HEK293 (cell line): Measurements from ENCODE around the gene UCP3.

ENCODE experiments used
- CTCF ChIA-PET: fragments of 350-600 bp; formaldehyde crosslinking; extraction: SDS; loops from one replicate; lab custom pipeline; 2021; ENCODE audit warnings: antibody characterized with exemption; lab: Yijun Ruan, JAX
- POLR2A ChIA-PET: fragments of 300-600 bp; formaldehyde crosslinking; extraction: SDS; loops from one replicate; lab custom pipeline; 2020; ENCODE audit warnings: antibody characterized with exemption, inconsistent platforms; lab: Yijun Ruan, JAX
- H3K27ac ChIP-seq: fragments of 200-500 bp; sonication (Bioruptor generic); 2 replicates; pipeline ENCODE4 v1.5.1; 2014; ENCODE audit warnings: low read depth, low read length, control low read depth, inconsistent platforms; ENCODE audit errors: extremely low read depth
- H3K36me3 ChIP-seq, 2 experiments: fragments of 200-500 bp in 1 of 2; sonication (Bioruptor generic) in 1 of 2; 1 replicate in 1 of 2; 2 replicates in 1 of 2; pipeline ENCODE4 v1.5.1; 2014 to 2017; ENCODE audit warnings: inconsistent platforms in 2 of 2, low read length in 2 of 2; ENCODE audit not compliant: control insufficient read depth in 2 of 2, insufficient read depth in 1 of 2
- H3K4me1 ChIP-seq: fragments of 200-500 bp; sonication (Bioruptor generic); 2 replicates; pipeline ENCODE4 v1.5.1; 2014; ENCODE audit warnings: mild to moderate bottlenecking, low read length, inconsistent platforms; ENCODE audit not compliant: control insufficient read depth, insufficient read depth
- H3K4me3 ChIP-seq: 2 replicates; pipeline ENCODE4 v1.5.1; 2011; ENCODE audit warnings: low read depth, mild to moderate bottlenecking, control low read depth, low read length, moderate library complexity
- H3K9me3 ChIP-seq: fragments of 200-500 bp; sonication (Bioruptor generic); 2 replicates; pipeline ENCODE4 v1.5.1; 2014; ENCODE audit warnings: low read depth, low read length, inconsistent platforms; ENCODE audit not compliant: control insufficient read depth, insufficient read depth
- GLI2 ChIP-seq: fragments of 450-650 bp; formaldehyde crosslinking; IDR thresholded peaks from 2 replicates; pipeline ENCODE4; 2017; ENCODE audit warnings: missing biosample characterization, missing genetic modification characterization, low read depth, borderline replicate concordance
- GLIS2 ChIP-seq: fragments of 450-650 bp; formaldehyde crosslinking; IDR thresholded peaks from 2 replicates; pipeline ENCODE4 v1.5.1; 2016; ENCODE audit warnings: missing biosample characterization, missing genetic modification characterization
- KLF9 ChIP-seq: fragments of 450-650 bp; formaldehyde crosslinking; IDR thresholded peaks from 2 replicates; pipeline ENCODE4 v1.5.1; 2016; ENCODE audit warnings: missing biosample characterization, missing genetic modification characterization, low read depth
- MEIS1 ChIP-seq: sonication (generic); formaldehyde crosslinking; IDR thresholded peaks from 2 replicates; pipeline ENCODE4 v1.8.1; 2022; ENCODE audit warnings: missing genetic modification reagents, mild to moderate bottlenecking, borderline replicate concordance
- MYNN ChIP-seq: fragments of 450-650 bp; formaldehyde crosslinking; IDR thresholded peaks from 2 replicates; pipeline ENCODE4 v1.5.1; 2016; ENCODE audit warnings: missing biosample characterization, missing genetic modification characterization, borderline replicate concordance
- MZF1 ChIP-seq: fragments of 450-650 bp; formaldehyde crosslinking; IDR thresholded peaks from 2 replicates; pipeline ENCODE4 v1.5.1; 2017; ENCODE audit warnings: missing biosample characterization, missing genetic modification characterization, borderline replicate concordance
- OVOL3 ChIP-seq: fragments of 450-650 bp; formaldehyde crosslinking; IDR thresholded peaks from 2 replicates; pipeline ENCODE4 v1.5.1; 2016; ENCODE audit warnings: missing biosample characterization, missing genetic modification characterization
- TSHZ1 ChIP-seq: fragments of 450-650 bp; formaldehyde crosslinking; IDR thresholded peaks from 2 replicates; pipeline ENCODE4 v1.5.1; 2016; ENCODE audit warnings: missing biosample characterization, missing genetic modification characterization, borderline replicate concordance
- ZBTB17 ChIP-seq: fragments of 450-650 bp; formaldehyde crosslinking; IDR thresholded peaks from 2 replicates; pipeline ENCODE4 v1.5.1; 2016; ENCODE audit warnings: missing biosample characterization, missing genetic modification characterization
- ZFP37 ChIP-seq: fragments of 450-650 bp; formaldehyde crosslinking; IDR thresholded peaks from 2 replicates; pipeline ENCODE4 v1.5.1; 2016; ENCODE audit warnings: missing biosample characterization, missing genetic modification characterization
- ZNF138 ChIP-seq: fragments of 450-650 bp; formaldehyde crosslinking; IDR thresholded peaks from 2 replicates; pipeline ENCODE4 v1.5.1; 2016; ENCODE audit warnings: missing biosample characterization, missing genetic modification characterization, borderline replicate concordance
- ZNF202 ChIP-seq: fragments of 450-650 bp; formaldehyde crosslinking; IDR thresholded peaks from 2 replicates; pipeline ENCODE4 v1.5.1; 2016; ENCODE audit warnings: missing biosample characterization, missing genetic modification characterization, borderline replicate concordance
- ZNF223 ChIP-seq: fragments of 450-650 bp; formaldehyde crosslinking; IDR thresholded peaks from 2 replicates; pipeline ENCODE4 v1.5.1; 2016; ENCODE audit warnings: missing biosample characterization, missing genetic modification characterization
- ZNF335 ChIP-seq: fragments of 450-650 bp; formaldehyde crosslinking; conservative IDR thresholded peaks from 2 replicates; pipeline ENCODE4 v1.5.1; 2016; ENCODE audit warnings: missing biosample characterization, missing genetic modification characterization
- ZNF404 ChIP-seq: fragments of 450-650 bp; formaldehyde crosslinking; IDR thresholded peaks from 2 replicates; pipeline ENCODE4 v1.5.1; 2017; ENCODE audit warnings: missing biosample characterization, missing genetic modification characterization
- ZNF433 ChIP-seq: fragments of 450-650 bp; formaldehyde crosslinking; IDR thresholded peaks from 2 replicates; pipeline ENCODE4 v1.5.1; 2016; ENCODE audit warnings: missing biosample characterization, missing genetic modification characterization, low read depth
- ZNF529 ChIP-seq: fragments of 450-650 bp; formaldehyde crosslinking; IDR thresholded peaks from 2 replicates; pipeline ENCODE4 v1.5.1; 2017; ENCODE audit warnings: missing genetic modification characterization, missing biosample characterization; ENCODE audit not compliant: insufficient replicate concordance
- ZNF548 ChIP-seq: fragments of 450-650 bp; formaldehyde crosslinking; IDR thresholded peaks from 2 replicates; pipeline ENCODE4 v1.5.1; 2016; ENCODE audit warnings: missing biosample characterization, missing genetic modification characterization
- ZNF664 ChIP-seq: fragments of 450-650 bp; formaldehyde crosslinking; IDR thresholded peaks from 2 replicates; pipeline ENCODE4 v1.5.1; 2016; ENCODE audit warnings: missing biosample characterization, missing genetic modification characterization
- ZNF670 ChIP-seq: fragments of 450-650 bp; formaldehyde crosslinking; IDR thresholded peaks from 2 replicates; pipeline ENCODE4 v1.5.1; 2016; ENCODE audit warnings: missing biosample characterization, missing genetic modification characterization, low read depth
- ZNF830 ChIP-seq: fragments of 450-650 bp; IDR thresholded peaks from 2 replicates; pipeline ENCODE4 v1.5.0; 2018; ENCODE audit warnings: missing biosample characterization, missing genetic modification characterization, low read depth, mild to moderate bottlenecking, moderate library complexity
- ZNF843 ChIP-seq: fragments of 450-650 bp; formaldehyde crosslinking; IDR thresholded peaks from 2 replicates; pipeline ENCODE4 v1.5.1; 2016; ENCODE audit warnings: missing biosample characterization, missing genetic modification characterization
- TF ChIP-seq, protein P1 (sequence below): fragments of 450-650 bp; formaldehyde crosslinking; IDR thresholded peaks from 2 replicates; pipeline ENCODE4 v1.5.1; 2016; ENCODE audit warnings: missing biosample characterization, missing genetic modification characterization, borderline replicate concordance
- TF ChIP-seq, protein P2 (sequence below): fragments of 450-650 bp; formaldehyde crosslinking; IDR thresholded peaks from 2 replicates; pipeline ENCODE4 v1.5.1; 2016; ENCODE audit warnings: missing biosample characterization, missing genetic modification characterization

Gene UCP3

GRCh38 chr11:73996161-73996747 lies 12.6 kb downstream of the UCP3 start (continued):
- no peak for TF ChIP-seq TSHZ1 (tag by site-specific recombination)
- no peak for TF ChIP-seq OVOL3 (tag by site-specific recombination)
- TF ChIP-seq ZNF404 (tag by site-specific recombination), result no peak
- no peak for TF ChIP-seq GLIS2 (tag by site-specific recombination)
- TF ChIP-seq ZNF830, result no peak
- no peak for TF ChIP-seq MEIS1 (CRISPR knock-in tag)
- no peak for TF ChIP-seq ZNF433 (tag by site-specific recombination)
- TF ChIP-seq MYNN, result no peak
- no peak for TF ChIP-seq ZNF529 (tag by site-specific recombination)
- no peak for TF ChIP-seq ZNF664
- no peak for TF ChIP-seq ZNF202 (tag by site-specific recombination)

DNA sequence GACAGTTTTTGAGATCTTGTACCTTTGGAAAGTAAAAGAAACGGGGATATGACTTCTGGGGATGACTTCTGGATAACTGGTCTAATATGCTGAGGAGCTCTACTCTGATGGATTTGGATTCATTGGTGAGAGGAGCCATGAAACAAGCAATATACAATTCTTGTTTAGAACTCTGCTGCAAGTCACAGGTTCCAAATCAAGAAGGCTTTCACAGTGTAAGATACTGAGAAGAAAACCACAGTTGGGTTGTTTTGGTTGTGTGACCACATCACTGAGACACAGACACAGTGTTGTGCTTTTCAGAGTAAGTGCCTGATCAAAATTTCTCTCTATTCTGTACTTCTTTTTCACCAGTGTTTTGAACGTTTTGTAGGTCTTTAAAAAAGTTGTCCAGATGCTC lies 13.2 kb downstream of the UCP3 start:
- Histone ChIP-seq H3K4me3 (no peak overlapping the region), H3K9me3 (no peaks in the 10 kb centered on the region), H3K36me3 (no peaks in the 10 kb centered on the region), H3K27ac (no peak overlapping the region), H3K4me1 (no peaks in the 10 kb centered on the region)
- ChIA-PET POLR2A (no interaction called here), CTCF (no interaction called here)
- TF ChIP-seq ZNF335 (tag by site-specific recombination), result 0 out of 2 replicates have a peak, but pooled peaks have one; percentile 18
- TF ChIP-seq ZNF223 (tag by site-specific recombination), result no peak
- no peak for TF ChIP-seq ZFP37 (tag by site-specific recombination)

DNA sequence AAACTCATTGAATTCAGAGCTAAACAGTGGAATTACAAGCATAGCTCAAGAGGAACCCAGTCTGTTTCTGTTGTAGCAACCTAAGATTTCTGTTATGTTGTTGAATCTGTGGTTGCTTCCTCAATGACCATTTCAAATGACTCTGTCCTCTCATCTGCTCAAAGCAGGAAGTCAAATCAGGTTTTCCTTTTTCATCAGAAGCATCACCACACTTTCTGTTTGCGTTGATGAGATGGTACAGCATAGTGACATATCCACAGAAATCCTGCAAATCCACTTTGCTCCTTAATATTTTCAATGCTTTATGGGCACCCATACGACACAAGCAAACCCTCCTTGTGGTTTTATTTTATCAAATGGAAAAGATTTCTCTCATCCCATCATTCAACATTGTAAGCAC lies 13.6 kb downstream of the UCP3 start:
- H3K27ac ChIP-seq, result no peak overlapping the region
- ChIA-PET CTCF (no interaction called here), POLR2A (no interaction called here)
- no peaks in the 10 kb centered on the region for H3K9me3 ChIP-seq
- TF ChIP-seq ZBTB17 (tag by site-specific recombination) (no peak), KLF9 (no peak), ZNF548 (no peak), ZNF843 (tag by site-specific recombination) (no peak), ZNF138 (tag by site-specific recombination) (no peak), ZNF335 (tag by site-specific recombination) (no peak), MZF1 (tag by site-specific recombination) (no peak), ZNF670 (no peak), GLI2 (tag by site-specific recombination) (no peak)
- TF ChIP-seq, protein P1, sequence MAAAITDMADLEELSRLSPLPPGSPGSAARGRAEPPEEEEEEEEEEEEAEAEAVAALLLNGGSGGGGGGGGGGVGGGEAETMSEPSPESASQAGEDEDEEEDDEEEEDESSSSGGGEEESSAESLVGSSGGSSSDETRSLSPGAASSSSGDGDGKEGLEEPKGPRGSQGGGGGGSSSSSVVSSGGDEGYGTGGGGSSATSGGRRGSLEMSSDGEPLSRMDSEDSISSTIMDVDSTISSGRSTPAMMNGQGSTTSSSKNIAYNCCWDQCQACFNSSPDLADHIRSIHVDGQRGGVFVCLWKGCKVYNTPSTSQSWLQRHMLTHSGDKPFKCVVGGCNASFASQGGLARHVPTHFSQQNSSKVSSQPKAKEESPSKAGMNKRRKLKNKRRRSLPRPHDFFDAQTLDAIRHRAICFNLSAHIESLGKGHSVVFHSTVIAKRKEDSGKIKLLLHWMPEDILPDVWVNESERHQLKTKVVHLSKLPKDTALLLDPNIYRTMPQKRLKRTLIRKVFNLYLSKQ (tag by site-specific recombination), result no peak
- TF ChIP-seq, protein P2, sequence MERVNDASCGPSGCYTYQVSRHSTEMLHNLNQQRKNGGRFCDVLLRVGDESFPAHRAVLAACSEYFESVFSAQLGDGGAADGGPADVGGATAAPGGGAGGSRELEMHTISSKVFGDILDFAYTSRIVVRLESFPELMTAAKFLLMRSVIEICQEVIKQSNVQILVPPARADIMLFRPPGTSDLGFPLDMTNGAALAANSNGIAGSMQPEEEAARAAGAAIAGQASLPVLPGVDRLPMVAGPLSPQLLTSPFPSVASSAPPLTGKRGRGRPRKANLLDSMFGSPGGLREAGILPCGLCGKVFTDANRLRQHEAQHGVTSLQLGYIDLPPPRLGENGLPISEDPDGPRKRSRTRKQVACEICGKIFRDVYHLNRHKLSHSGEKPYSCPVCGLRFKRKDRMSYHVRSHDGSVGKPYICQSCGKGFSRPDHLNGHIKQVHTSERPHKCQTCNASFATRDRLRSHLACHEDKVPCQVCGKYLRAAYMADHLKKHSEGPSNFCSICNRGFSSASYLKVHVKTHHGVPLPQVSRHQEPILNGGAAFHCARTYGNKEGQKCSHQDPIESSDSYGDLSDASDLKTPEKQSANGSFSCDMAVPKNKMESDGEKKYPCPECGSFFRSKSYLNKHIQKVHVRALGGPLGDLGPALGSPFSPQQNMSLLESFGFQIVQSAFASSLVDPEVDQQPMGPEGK (tag by site-specific recombination), result no peak
- H3K4me3 ChIP-seq, result no peak overlapping the region
- no peaks in the 10 kb centered on the region for H3K36me3 ChIP-seq
- no peaks in the 10 kb centered on the region for H3K4me1 ChIP-seq
